Ectodermal cell (in vitro differentiated cells): ENCODE data around the gene EIF4G3.

Source experiments
- H3K27ac ChIP-seq: 2 replicates; pipeline ENCODE4 v1.7.0; 2013; ENCODE audit warnings: mild to moderate bottlenecking, low read depth, low read length; ENCODE audit not compliant: insufficient read depth, poor library complexity, severe bottlenecking
- H3K27me3 ChIP-seq: 2 replicates; pipeline ENCODE4 v1.7.0; 2013; ENCODE audit warnings: mild to moderate bottlenecking, low read length; ENCODE audit not compliant: insufficient read depth, control insufficient read depth, poor library complexity, severe bottlenecking
- H3K36me3 ChIP-seq: one replicate; pipeline ENCODE4 v1.7.0; 2013; ENCODE audit warnings: low read length; ENCODE audit not compliant: control insufficient read depth, insufficient read depth
- H3K4me1 ChIP-seq: one replicate; pipeline ENCODE4 v1.7.0; 2013; ENCODE audit warnings: low read length; ENCODE audit not compliant: control insufficient read depth, insufficient read depth
- H3K4me3 ChIP-seq: 2 replicates; pipeline ENCODE4 v1.7.0; 2013; ENCODE audit warnings: low read depth, low read length, control low read depth; ENCODE audit not compliant: insufficient read depth
- H3K9me3 ChIP-seq: 2 replicates; pipeline ENCODE4 v1.7.0; 2013; ENCODE audit warnings: mild to moderate bottlenecking, low read length, moderate library complexity; ENCODE audit not compliant: control insufficient read depth
- WGBS, 2 experiments: methylation state at CpG; one replicate each; pipeline ENCODE4 v1.1.7; 2013; ENCODE audit warnings: missing lambda C conversion rate in 2 of 2; 5-methylcytosine and 5-hydroxymethylcytosine counted together

EIF4G3 gene

DNA sequence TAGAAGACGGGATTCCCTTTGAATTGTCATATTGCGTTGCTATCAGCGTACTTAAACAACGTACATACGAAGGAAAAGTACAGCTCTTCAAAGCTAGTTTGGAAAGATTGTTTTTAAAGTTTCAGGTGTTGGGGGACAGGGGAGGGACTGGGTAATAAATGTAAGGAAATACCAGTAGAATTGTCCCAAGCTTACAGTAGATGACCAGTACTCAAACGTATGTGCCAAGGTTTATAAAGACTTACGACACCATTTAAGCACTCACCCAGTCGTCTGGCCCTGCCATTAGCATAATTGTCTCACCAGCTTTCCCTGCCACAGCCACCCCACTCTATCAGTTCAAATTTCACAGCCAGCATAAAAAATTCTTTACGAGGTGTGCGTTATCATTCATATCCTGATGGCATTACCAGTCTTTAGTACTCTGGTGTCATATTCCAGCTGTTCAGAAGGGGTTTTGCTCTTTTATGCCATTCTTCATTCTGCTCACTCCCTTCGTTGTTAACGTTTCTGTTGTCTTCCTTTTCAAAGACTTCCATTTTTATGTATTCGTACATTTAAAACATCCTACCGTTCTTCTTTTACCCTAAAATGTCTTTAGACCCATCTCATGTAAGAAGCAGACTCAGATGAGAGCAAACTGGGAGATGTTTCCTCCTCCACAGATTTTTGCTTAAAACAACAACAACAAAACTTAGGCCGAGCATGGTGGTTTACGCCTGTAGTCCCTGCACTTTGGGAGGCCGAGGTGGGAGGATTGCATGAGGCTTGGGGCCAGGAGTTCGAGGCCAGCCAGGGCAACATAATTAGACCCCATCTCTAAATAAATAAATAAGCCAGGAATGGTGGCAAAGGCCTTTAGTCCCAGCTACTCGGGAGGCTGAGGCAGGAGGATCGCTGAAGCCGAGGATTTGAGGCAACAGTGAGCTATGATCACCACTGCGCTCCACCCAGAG is 388.6 kb downstream of the EIF4G3 start:
- Histone ChIP-seq H3K4me1 (no peaks in the 10 kb centered on the region), H3K27ac (peak overlapping the region; percentile 98), H3K27me3 (no peaks in the 10 kb centered on the region), H3K4me3 (peak overlapping the region; percentile 97), H3K36me3 (no peaks in the 10 kb centered on the region), H3K9me3 (no peaks in the 10 kb centered on the region)
- 50 to 52% methylated on average over 22 of the region's 22 CpGs for WGBS, 2 experiments

DNA sequence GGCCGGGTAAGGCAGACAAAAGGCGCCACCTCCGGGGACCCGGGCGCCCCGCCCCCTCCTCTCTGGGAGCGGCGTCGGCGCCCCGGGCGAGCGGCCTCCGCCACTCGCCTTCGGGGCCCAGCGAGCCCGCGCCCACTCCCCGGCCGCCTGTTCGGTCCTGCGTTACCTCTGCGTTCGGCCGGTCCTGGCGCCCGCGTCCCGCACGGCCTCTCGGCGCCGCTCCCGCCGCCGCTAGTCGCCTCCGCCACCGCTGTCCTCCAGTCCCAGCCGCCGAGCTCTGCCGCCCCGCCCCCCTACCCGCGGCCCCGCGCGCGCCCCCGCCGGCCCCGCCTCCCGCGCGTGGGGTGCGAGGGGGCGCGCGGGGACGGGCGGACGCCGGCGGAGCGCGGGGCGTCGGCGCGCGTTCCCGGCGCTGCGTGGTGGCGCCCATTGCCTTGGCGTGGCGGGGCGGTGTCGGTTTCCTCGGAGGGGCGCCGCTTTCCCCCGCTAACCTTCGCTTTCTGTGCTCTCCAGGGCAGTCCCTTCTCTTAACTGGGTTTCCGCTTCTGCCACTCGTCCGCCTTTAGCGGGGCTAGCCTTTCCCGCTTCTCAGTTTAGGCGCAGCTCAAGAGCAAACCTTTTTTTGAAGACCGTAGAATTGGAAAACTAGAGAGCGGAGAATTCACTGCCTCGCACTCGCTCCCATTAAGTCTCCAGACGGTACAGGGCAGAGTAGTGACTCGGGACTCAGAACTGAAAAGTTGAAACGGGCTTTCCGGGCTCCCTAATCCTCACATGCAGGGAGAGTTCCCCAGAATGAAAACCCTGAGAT is 389.5 kb downstream of the EIF4G3 start, which contains the start of gene HP1BP3:
Gene HP1BP3 (minus strand): TSS at position 279 of the 811 bp plus-strand sequence. CDS start 6,867 bp downstream, outside the sequence.
- H3K27me3 ChIP-seq, result no peaks in the 10 kb centered on the region
- H3K4me3 ChIP-seq, result peak within 1 kb of the TSS; percentile 97
- H3K36me3 ChIP-seq, result no peaks in the 10 kb centered on the region
- peak within 1 kb of the TSS; percentile 98 for H3K27ac ChIP-seq
- 0 to 1% methylated on average over 99 of the region's 99 CpGs for WGBS, 2 experiments
- H3K4me1 ChIP-seq, result no peaks in the 10 kb centered on the region
- H3K9me3 ChIP-seq, result no peaks in the 10 kb centered on the region

DNA sequence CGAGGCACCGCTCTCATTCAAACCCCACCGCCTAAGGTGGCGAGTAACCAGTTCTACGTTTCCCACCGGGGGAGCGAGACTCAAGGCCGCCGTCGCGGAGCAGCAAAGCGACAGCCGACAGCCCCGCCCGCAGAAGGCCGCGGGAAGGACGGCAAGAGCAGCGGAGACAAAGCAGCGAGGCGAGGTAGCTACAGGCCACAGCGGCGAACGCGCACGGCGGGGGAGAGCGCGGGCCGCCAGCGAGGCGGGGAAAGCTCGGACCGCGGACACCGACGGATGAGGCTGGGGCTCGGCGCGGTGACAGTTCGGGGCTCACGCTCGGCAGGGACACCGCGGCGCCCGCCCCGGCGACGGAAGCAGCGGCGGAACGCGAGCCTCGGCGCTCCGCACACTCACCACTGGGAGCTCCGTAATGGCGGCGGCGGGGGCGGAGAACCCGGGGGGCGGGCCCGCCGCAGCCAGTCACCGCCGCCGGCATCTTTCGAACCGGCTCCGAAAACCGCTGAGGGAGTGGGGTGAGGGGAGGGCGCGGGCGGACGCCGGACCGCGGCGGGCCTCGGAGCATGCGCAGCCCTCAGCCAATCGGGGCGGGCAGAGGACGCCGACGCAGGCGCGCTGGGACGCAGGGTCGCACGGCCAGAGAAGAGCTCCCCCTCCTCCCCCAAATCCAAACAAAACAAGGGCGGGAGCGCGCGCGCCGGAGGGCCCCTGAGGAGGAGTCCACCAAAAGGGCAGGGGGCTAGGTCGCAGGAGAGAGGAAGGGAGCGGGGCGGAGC is 390.3 kb downstream of the EIF4G3 start:
- Histone ChIP-seq H3K27me3 (no peaks in the 10 kb centered on the region), H3K27ac (peak overlapping the region; percentile 98), H3K4me3 (peak overlapping the region; percentile 97), H3K4me1 (no peaks in the 10 kb centered on the region), H3K36me3 (no peaks in the 10 kb centered on the region), H3K9me3 (no peaks in the 10 kb centered on the region)
- 1% methylated on average over 102 of the region's 102 CpGs for WGBS, 2 experiments

DNA sequence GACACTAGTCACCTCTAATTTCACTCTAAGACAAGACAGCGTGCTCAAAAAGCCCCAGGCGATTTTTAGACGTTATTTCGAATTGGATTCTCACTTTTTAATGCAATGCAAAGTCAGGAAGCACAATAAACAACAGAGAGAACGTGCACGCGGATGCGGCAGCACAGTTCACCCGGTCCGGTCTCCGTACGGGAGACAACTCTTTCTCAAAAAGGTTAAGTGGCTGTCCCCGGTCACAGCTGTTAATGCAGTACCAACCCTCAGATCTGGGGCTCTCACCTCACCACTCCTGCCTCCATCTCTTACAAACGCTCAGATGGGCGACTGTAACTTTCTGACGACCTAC is 390.8 kb downstream of the EIF4G3 start:
- Histone ChIP-seq H3K27me3 (no peaks in the 10 kb centered on the region), H3K36me3 (no peaks in the 10 kb centered on the region), H3K9me3 (no peaks in the 10 kb centered on the region), H3K4me1 (peaks cover 4% of the 10 kb centered on the region), H3K4me3 (peak overlapping the region; percentile 97), H3K27ac (peak overlapping the region; percentile 98)
- WGBS, 2 experiments, result 0% methylated on average over 16 of the region's 16 CpGs

DNA sequence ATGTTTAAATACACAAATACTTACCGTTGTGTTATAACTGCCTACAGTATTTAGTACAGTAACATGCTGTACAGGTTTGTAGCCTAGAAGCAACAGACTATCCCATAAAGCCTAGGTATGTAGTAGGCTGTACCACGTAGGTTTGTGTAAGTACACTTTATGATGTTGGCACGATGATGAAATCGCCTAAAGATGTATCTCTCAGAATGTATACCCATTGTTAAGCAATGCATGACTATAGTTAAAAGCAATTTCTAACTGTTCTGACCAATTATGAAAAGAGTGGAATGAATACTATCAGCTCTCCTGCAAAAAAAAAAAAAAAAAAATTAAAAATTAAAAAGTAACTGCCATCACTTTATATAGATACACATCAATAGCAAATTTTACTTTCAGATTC is 401.0 kb downstream of the EIF4G3 start:
- H3K36me3 ChIP-seq, result peaks cover 57% of the 10 kb centered on the region
- H3K4me3 ChIP-seq, result no peak overlapping the region
- no peaks in the 10 kb centered on the region for H3K4me1 ChIP-seq
- no peak overlapping the region for H3K27ac ChIP-seq
- no peaks in the 10 kb centered on the region for H3K27me3 ChIP-seq
- H3K9me3 ChIP-seq, result no peaks in the 10 kb centered on the region
- 87 to 99% methylated on average over 4 of the region's 4 CpGs for WGBS, 2 experiments

DNA sequence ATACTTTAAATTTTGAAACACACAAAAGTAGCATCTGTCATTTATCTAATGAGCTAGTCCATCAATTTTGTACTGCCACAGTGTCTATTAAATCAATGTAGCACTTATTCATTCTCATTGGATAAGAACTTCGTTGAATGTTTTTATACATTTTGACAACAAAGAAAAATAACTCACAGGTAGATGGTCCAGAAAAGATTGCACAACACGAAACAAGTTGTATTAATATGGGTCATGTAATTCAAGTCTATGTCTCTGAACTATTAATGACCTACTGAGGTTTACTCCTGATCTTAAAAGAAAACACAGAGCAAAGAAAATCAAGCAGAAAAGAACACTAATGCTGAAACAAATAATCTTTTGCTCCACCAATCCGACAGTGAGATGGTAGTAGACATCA is 404.9 kb downstream of the EIF4G3 start:
- H3K36me3 ChIP-seq, result peaks cover 77% of the 10 kb centered on the region
- H3K9me3 ChIP-seq, result no peaks in the 10 kb centered on the region
- 94 to 97% methylated on average over 3 of the region's 3 CpGs for WGBS, 2 experiments

DNA sequence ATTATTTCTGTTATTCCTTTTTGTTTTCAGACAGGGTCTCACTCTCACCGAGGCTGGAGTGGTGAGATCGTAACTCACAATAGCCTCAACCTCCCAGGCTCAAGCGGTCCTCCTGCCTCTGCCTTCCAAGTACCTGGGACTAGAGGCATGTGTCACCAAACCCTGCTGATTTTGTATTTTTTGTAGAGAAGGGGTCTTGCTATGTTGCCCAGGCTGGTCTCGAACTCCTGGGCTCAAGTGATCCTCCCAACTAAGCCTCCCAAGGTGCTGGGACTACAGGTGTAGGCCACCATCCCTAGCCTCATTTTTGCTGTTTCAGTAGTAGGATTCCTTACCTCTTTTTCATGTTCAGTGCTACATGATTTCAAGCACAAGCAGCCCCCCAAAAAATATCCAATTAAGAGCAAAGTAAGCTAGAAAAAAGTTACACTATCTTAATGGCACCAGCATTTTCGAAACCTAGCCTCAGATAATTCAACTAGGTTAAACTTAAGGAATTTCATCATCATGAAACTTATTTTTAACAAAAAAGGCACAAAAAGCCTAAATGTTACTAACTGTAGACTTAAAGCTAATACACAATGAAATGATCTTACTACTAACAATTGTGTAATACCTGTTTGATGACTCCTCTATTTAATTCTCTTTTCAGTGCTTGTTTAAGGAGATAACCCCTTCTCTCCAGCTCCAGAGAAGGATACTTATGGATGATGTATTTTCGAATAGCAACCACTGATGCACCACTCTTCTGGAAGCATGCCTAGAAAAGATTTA is 406.2 kb downstream of the EIF4G3 start:
- no peaks in the 10 kb centered on the region for H3K9me3 ChIP-seq
- no peak overlapping the region for H3K4me3 ChIP-seq
- no peaks in the 10 kb centered on the region for H3K4me1 ChIP-seq
- H3K36me3 ChIP-seq, result peaks cover 83% of the 10 kb centered on the region
- H3K27ac ChIP-seq, result no peak overlapping the region
- no peaks in the 10 kb centered on the region for H3K27me3 ChIP-seq
- 93 to 98% methylated on average over 5 of the region's 6 CpGs for WGBS, 2 experiments

More for the DNA sequence above, 404.9 kb downstream of the EIF4G3 start:
- no peaks in the 10 kb centered on the region for H3K4me1 ChIP-seq
- H3K27me3 ChIP-seq, result no peaks in the 10 kb centered on the region
- no peak overlapping the region for H3K27ac ChIP-seq
- no peak overlapping the region for H3K4me3 ChIP-seq

DNA sequence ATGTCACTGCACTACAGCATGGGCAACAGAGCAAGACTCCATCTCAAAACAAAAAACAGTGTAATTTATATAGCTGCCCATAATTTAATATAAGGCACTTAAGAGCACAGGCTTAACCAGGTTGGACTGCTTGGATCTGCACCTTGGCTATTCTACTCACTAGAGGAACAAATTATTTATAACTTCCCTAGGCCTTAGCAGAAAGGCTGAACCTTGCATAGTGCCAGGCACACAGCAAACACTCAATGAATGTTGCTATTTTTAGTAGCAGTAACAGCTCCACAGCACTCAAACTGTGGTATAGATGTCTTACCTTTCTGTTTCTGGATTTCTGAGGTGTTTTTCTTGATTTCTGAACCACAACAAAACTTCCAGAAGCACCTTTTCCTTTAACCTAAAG is 409.4 kb downstream of the EIF4G3 start:
- Histone ChIP-seq H3K4me1 (no peaks in the 10 kb centered on the region), H3K9me3 (no peaks in the 10 kb centered on the region), H3K27ac (no peak overlapping the region), H3K27me3 (no peaks in the 10 kb centered on the region), H3K4me3 (no peak overlapping the region), H3K36me3 (peaks cover 82% of the 10 kb centered on the region)

DNA sequence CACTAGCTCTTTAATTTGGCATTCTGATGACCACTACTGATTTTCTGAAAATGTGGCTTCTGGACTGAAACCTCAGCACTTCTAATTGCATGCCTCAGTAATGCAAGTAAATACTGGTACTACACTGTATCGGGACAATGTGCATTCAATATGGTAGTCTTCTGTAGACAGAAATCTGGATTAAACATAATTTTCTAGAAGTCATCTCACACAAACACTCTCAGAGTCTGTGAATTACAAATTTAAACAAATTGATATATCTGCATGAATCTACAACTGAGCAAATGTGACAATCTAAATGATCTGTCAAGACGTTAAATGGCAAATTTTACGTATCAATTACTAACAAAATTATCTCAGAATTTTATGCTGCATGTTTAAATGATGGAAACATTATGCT is 413.3 kb downstream of the EIF4G3 start:
- Histone ChIP-seq H3K9me3 (no peaks in the 10 kb centered on the region), H3K27ac (no peak overlapping the region), H3K36me3 (peaks cover 71% of the 10 kb centered on the region), H3K4me3 (no peak overlapping the region), H3K27me3 (no peaks in the 10 kb centered on the region), H3K4me1 (no peaks in the 10 kb centered on the region)
- WGBS, 2 experiments, result 84 to 99% methylated on average over 2 to 3 of the region's 3 CpGs
